Upper lobe of left lung (tissue), 4 donors: ENCODE measurements around the gene RIPK3.

Source experiments
- POLR2A ChIP-seq, 4 donors: fragments of 450-650 bp; IDR thresholded peaks; one replicate each; pipeline ENCODE4 v1.5.1; 2016 to 2017; ENCODE audit warnings: antibody characterized with exemption in 4 of 4, mild to moderate bottlenecking in 2 of 4
- TF ChIP-seq, protein P1 (sequence below), 6 experiments: fragments of 450-650 bp in 4 of 6; fragments of 200-600 bp in 2 of 6; sonication (generic) in 2 of 6; IDR thresholded peaks; one replicate each; pipeline ENCODE4 v1.5.1; 2016 to 2019; ENCODE audit warnings: antibody characterized with exemption in 6 of 6

DNA sequence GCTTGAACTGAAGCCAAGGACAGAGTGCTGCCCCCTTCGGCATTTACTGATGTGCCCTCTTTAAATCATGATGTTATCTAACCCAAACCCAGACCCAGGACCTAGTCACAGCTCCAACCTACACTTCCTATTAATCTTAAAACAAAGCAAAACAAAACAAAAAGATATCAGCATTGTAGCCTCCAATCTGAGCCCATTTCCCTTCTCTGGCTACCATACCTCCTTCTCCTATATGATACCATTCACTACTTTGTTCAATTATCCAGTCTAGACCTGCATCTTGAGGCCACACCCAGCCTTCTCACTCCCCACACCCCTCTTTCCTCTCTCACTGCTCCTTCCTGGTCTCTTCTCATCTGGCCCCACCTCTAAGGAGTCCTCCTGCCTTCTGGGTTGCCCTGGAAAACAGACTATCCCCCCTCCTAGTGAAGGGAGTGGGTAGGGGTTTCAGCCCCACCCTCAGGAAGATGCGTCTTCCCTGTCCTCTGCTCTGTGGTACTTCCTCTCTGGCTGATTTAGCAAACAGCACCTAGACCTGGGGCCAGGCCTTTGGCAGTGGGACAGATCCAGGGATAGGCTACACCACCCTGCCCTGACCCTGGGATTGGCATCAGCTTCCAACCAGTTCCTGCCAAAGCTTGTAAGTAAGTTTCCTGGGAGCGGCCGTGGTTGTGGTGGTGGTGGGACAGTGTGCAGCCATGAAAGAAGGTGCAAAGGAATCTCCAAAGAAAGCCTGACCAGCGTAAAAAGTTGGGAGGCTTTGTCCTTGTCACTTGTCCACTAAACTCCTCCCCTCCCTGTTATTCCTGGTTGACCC, 25.2 kb downstream of the RIPK3 start:
- no peak for TF ChIP-seq POLR2A (IDR thresholded peaks at IDR 0.05)
- TF ChIP-seq, protein P1, sequence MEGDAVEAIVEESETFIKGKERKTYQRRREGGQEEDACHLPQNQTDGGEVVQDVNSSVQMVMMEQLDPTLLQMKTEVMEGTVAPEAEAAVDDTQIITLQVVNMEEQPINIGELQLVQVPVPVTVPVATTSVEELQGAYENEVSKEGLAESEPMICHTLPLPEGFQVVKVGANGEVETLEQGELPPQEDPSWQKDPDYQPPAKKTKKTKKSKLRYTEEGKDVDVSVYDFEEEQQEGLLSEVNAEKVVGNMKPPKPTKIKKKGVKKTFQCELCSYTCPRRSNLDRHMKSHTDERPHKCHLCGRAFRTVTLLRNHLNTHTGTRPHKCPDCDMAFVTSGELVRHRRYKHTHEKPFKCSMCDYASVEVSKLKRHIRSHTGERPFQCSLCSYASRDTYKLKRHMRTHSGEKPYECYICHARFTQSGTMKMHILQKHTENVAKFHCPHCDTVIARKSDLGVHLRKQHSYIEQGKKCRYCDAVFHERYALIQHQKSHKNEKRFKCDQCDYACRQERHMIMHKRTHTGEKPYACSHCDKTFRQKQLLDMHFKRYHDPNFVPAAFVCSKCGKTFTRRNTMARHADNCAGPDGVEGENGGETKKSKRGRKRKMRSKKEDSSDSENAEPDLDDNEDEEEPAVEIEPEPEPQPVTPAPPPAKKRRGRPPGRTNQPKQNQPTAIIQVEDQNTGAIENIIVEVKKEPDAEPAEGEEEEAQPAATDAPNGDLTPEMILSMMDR (IDR thresholded peaks at IDR 0.05) = no peak
